Natural killer cell treated with Interleukin-12 subunit alpha and Interleukin-12 subunit beta and Interleukin-15 and Interleukin-18, amount 100 ng/mL, for 72 hours (primary cell): Measurements from ENCODE around the gene R3HDM2. TPM values are rescaled to one million over a fixed set of nuclear protein-coding genes. Genes with fewer than 3 reads are reported as not detected.

Source experiments
- ATAC-seq, 2 donors: fragments of 150-1000 bp; cut with Tn5 transposase in 1 of 2; sonication (Bioruptor Pico), chemical (Tn5 transposase) in 1 of 2; 2 replicates each; pipeline ENCODE4 v1.10.0; 2021
- DNase-seq: peaks from one replicate; pipeline ENCODE4 v3.0.0; 2022; ENCODE audit warnings: low spot score
- H3K27ac Mint-ChIP-seq, 2 donors: 1 replicate in 1 of 2; 2 replicates in 1 of 2; pipeline ENCODE4 v1.8.0; 2022; ENCODE audit warnings: mixed read lengths in 2 of 2, mild to moderate bottlenecking in 1 of 2, moderate library complexity in 1 of 2
- H3K27me3 Mint-ChIP-seq, 2 donors: 1 replicate in 1 of 2; 2 replicates in 1 of 2; pipeline ENCODE4 v1.8.0; 2022; ENCODE audit warnings: mixed read lengths in 2 of 2
- H3K36me3 Mint-ChIP-seq: one replicate; pipeline ENCODE4 v1.8.0; 2022; ENCODE audit warnings: mixed read lengths
- H3K4me1 Mint-ChIP-seq, 2 donors: 1 replicate in 1 of 2; 2 replicates in 1 of 2; pipeline ENCODE4 v1.8.0; 2022; ENCODE audit warnings: low read depth in 2 of 2, mixed read lengths in 2 of 2, mild to moderate bottlenecking in 1 of 2
- H3K4me3 Mint-ChIP-seq: one replicate; pipeline ENCODE4 v1.8.0; 2022; ENCODE audit warnings: mixed read lengths
- H3K9me3 Mint-ChIP-seq: 2 replicates; pipeline ENCODE4 v1.8.0; 2022; ENCODE audit warnings: mixed read lengths
- total RNA-seq, 2 donors: library from RNA; stranded (reverse); gene quantifications; one replicate each; pipeline ENCODE4 v1.2.3, GENCODE V29; 2022

The R3HDM2 gene
- 10 to 100 TPM; 55.4 to 57.2 TPM for total RNA-seq

GRCh38 chr12:57430931-57431566, at the start of gene R3HDM2:
R3HDM2 (minus strand) TSS chr12:57431043; CDS start chr12:57310428, 120,615 bp downstream.
- Mint-ChIP-seq H3K4me1 (peaks cover 37 to 41% of the 10 kb centered on the region in 2 donors), H3K9me3 (no peaks in the 10 kb centered on the region), H3K27me3 (no peaks in the 10 kb centered on the region), H3K27ac (peak within 1 kb of the TSS; percentile 100), H3K4me3 (peak within 1 kb of the TSS; percentile 95), H3K36me3 (no peaks in the 10 kb centered on the region)
- DNase-seq (peak; percentile 97), ATAC-seq (peak; percentile 95 to 96)

DNA sequence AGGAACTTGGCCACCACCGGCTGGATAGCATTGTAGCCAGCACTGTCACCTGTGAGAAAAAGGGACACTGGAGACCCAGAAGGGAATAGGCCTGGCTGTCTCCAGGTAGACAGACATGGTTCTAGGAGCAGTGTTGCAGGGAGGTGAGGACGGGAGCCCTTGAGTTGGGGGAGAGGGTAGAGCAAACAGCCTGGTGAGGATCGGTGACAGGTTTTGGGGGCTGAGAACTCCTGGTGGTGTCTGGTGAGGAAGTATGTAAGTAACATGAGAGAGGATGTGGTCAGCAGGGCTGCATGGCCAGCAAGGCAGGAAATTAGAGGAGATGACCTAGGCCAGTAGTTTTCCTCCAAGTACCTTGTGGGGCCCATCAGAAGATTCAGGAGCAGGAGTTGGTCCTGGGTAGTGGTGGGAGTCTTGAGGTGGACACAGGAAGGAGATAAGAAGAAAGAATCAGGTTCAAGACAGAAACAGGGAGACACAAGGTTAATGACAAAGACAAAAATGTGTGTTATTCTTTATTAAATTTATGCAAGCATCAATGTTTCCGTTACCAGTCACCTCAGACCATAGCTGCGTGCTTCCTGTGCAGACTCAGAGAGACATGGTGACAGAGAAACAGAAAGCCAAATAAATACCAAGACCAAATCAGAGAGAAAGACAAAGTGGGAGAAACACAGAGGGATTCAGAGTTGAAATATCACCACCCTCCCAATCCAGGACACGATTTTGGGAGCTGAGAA, 48.7 kb upstream of the R3HDM2 start, which contains the start of gene ARHGAP9:
TSS of gene ARHGAP9 (minus strand) at position 491 of the 740 bp plus-strand sequence. CDS start at position 31, 460 bp downstream.
- Mint-ChIP-seq H3K36me3 (peaks cover 3% of the 10 kb centered on the region), H3K4me3 (peak within 1 kb of the TSS; percentile 89), H3K27ac (peak within 1 kb of the TSS; percentile 98 to 100), H3K9me3 (no peaks in the 10 kb centered on the region), H3K4me1 (peaks cover 62 to 76% of the 10 kb centered on the region in 2 donors), H3K27me3 (no peaks in the 10 kb centered on the region)
- ATAC-seq (peak; percentile 77), DNase-seq (peak; percentile 82)

- peak; percentile 10 to 25 for ATAC-seq
- H3K27me3 Mint-ChIP-seq = no peaks in the 10 kb centered on the region
- peak overlapping the region; percentile 89 for H3K4me3 Mint-ChIP-seq
- H3K27ac Mint-ChIP-seq = peak overlapping the region; percentile 98 to 100
- no peaks in the 10 kb centered on the region for H3K9me3 Mint-ChIP-seq
- peaks cover 9% of the 10 kb centered on the region for H3K36me3 Mint-ChIP-seq
- H3K4me1 Mint-ChIP-seq = peaks cover 67 to 81% of the 10 kb centered on the region in 2 donors
- no peak for DNase-seq
Measured at GRCh38 chr12:57479043-57479375, 48.2 kb upstream of the R3HDM2 start.

- Mint-ChIP-seq H3K4me3 (peak overlapping the region; percentile 89), H3K4me1 (peaks cover 67 to 83% of the 10 kb centered on the region in 2 donors), H3K9me3 (no peaks in the 10 kb centered on the region), H3K36me3 (peaks cover 15% of the 10 kb centered on the region), H3K27ac (peak overlapping the region; percentile 98 to 100), H3K27me3 (no peaks in the 10 kb centered on the region)
- ATAC-seq (peak; percentile 55 to 67), DNase-seq (no peak)
Measured at GRCh38 chr12:57477710-57478681, 47.2 kb upstream of the R3HDM2 start.

DNA sequence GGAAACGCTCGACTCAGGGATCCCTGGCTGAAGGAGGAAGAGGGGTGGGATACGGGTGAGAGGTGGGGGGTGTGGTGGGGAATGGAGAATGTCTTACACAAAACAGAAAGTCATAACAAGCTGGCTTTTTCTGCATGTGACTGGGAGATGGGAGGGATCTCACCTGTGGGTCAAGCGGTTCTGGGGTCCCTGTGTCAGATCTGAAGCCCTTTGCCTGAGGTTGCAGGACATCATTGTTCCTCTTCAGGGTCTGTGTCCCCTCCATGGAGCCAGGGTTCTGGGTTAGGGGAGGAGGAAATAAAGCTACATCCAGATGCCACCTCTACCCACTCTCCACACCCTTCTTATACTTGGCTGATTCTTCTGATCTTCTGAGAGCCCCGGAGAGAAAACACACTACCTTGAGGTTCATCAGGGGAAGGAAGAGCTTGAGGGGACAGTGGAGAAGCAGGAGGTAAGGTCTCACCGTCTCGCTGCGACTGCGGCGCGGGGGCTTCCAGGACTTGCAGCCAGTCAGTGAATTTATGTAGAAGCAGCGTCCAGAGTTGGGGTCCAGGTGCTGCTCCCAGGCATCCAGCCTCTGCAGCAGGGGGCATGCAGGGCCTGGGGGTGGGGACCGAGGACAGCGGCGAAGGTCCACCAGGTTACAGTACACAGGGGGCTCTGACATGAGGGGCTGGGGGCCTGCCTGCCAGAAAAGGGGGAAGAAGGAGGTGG, 46.3 kb upstream of the R3HDM2 start:
- DNase-seq (no peak), ATAC-seq (no peak)
- Mint-ChIP-seq H3K4me1 (peaks cover 73 to 90% of the 10 kb centered on the region in 2 donors), H3K9me3 (no peaks in the 10 kb centered on the region), H3K4me3 (peak overlapping the region; percentile 89), H3K36me3 (peaks cover 15% of the 10 kb centered on the region), H3K27ac (peak overlapping the region; percentile 98 to 100), H3K27me3 (no peaks in the 10 kb centered on the region)

DNA sequence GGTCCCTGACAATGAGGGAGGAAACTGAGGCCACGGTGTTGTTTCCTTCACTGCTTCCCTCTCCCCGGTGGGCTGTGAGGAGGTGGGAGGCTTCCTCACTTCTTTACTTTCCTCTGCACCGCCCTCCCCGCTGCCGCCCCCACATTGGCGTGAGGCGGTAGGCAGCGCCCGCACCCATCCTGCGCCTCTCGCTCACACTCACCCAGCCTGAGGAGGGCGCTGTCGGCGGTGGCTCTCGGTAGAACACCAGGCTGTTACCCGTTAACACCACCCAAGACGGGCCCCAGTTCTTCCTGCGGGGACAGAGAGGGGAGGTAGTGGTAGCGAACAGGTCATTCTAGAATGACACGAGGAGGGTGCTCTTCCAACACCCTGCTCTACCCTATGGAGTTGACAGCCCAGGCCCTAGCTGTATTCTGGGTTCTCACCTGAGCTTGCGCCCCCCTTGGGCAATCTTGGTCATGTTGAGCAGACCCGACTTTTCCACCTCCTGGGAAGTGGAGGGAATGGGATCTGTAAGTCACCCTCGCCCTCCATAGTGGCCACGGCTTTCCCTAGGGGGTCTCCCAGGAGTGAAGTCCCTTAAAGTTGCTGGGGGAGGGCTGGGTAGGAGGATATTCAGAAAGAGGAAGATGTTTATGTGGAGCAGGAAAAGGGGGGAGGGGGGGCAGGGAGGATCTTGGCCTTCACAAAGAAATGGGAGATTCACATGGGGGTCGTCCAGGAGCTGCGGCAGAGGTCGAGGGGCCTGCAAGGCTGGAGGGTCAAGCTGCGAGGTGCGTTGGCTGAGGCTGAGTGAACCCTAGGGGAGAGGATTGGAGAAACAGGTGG, 45.5 kb upstream of the R3HDM2 start:
- DNase-seq = peak; percentile 79
- H3K9me3 Mint-ChIP-seq = no peaks in the 10 kb centered on the region
- peak overlapping the region; percentile 98 to 100 for H3K27ac Mint-ChIP-seq
- H3K27me3 Mint-ChIP-seq = no peaks in the 10 kb centered on the region
- peak; percentile 46 to 63 for ATAC-seq
- H3K4me1 Mint-ChIP-seq = peaks cover 73 to 89% of the 10 kb centered on the region in 2 donors
- H3K36me3 Mint-ChIP-seq = peaks cover 15% of the 10 kb centered on the region
- H3K4me3 Mint-ChIP-seq = peak overlapping the region; percentile 89

- Mint-ChIP-seq H3K36me3 (peaks cover 15% of the 10 kb centered on the region), H3K9me3 (no peaks in the 10 kb centered on the region), H3K27ac (peak overlapping the region; percentile 98 to 100), H3K4me3 (peak overlapping the region; percentile 89), H3K4me1 (peaks cover 68 to 81% of the 10 kb centered on the region in 2 donors), H3K27me3 (no peaks in the 10 kb centered on the region)
- ATAC-seq = no peak
- no peak for DNase-seq
Measured at GRCh38 chr12:57475271-57476161, 44.7 kb upstream of the R3HDM2 start.

DNA sequence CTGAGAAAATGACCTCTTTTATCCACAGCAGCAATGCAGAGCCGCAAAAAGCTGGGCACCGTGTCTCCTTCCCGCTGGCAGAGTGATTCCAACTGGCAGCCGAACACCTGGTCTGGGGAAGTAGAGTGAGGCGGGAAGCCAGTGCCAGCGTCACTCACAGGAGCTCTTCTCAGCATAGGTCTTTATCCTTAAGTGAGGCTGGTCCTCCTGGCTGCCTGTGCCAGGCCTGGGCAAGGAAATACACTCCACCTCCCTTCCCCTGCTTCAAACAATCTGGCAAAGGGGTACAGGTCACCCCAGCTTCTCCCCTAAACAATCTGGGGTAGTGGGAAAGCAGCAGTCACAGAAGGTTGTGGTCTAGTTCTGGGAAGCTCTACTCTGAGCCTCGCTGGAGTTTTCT, 44.0 kb upstream of the R3HDM2 start:
- Mint-ChIP-seq H3K4me1 (peaks cover 69 to 74% of the 10 kb centered on the region in 2 donors), H3K27ac (peak overlapping the region; percentile 77 to 87), H3K36me3 (peaks cover 15% of the 10 kb centered on the region), H3K4me3 (peak overlapping the region; percentile 75), H3K9me3 (no peaks in the 10 kb centered on the region), H3K27me3 (no peaks in the 10 kb centered on the region)
- no peak for DNase-seq
- ATAC-seq = no peak

- H3K4me3 Mint-ChIP-seq = peak overlapping the region; percentile 75
Measured at GRCh38 chr12:57474430-57474829, 43.6 kb upstream of the R3HDM2 start.

DNA sequence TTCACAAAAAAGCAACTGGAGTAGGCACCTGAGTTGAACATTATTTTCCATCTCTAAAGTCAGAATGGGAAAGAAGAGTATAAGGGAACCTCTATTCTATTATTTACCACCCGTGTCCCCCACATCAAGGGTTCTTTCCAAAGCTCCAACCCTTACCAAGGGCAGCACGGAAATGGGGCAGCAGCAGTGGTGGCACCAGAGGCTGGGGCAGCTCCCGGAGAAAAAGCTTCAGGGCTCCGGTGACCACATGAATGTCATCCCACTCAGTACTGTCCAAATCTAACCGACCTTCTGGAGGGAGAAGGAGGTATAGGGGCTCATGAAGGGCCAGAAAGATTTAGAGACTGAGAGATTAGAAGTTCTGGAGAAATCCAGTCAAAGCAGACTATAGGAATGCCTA, 43.0 kb upstream of the R3HDM2 start:
- peaks cover 66 to 70% of the 10 kb centered on the region in 2 donors for H3K4me1 Mint-ChIP-seq
- DNase-seq = peak; percentile 6
- H3K4me3 Mint-ChIP-seq = peak overlapping the region; percentile 75
- ATAC-seq = no peak
- peak overlapping the region; percentile 77 to 87 for H3K27ac Mint-ChIP-seq
- no peaks in the 10 kb centered on the region for H3K9me3 Mint-ChIP-seq
- H3K36me3 Mint-ChIP-seq = peaks cover 15% of the 10 kb centered on the region
- H3K27me3 Mint-ChIP-seq = no peaks in the 10 kb centered on the region

More at GRCh38 chr12:57474430-57474829, 43.6 kb upstream of the R3HDM2 start:
- H3K36me3 Mint-ChIP-seq = peaks cover 15% of the 10 kb centered on the region
- H3K27me3 Mint-ChIP-seq = no peaks in the 10 kb centered on the region
- ATAC-seq (no peak), DNase-seq (no peak)
- no peaks in the 10 kb centered on the region for H3K9me3 Mint-ChIP-seq
- H3K27ac Mint-ChIP-seq = peak overlapping the region; percentile 77 to 87
- H3K4me1 Mint-ChIP-seq = peaks cover 67 to 70% of the 10 kb centered on the region in 2 donors

DNA sequence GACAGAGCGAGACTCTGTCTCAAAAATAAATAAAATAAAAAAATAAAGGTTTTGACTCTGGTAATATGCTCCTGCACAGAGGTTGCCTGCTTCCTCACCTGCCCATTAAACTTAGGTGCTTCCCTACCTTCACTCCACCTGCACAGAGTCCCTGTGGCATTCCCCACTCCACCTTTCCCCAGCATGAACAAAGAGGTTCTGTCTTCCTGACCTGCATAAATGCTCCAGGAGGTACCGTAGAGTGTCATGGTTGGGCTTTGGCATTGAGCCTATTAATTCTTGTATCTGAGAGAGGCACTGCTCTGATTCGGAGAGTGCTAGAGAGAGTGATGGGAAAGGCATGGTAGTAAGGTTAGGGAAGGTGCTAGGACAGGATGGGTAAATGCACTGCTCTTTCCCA, 42.5 kb upstream of the R3HDM2 start:
- Mint-ChIP-seq H3K4me1 (peaks cover 62 to 67% of the 10 kb centered on the region in 2 donors), H3K27me3 (no peaks in the 10 kb centered on the region), H3K9me3 (no peaks in the 10 kb centered on the region), H3K27ac (peak overlapping the region; percentile 77 to 87), H3K4me3 (peak overlapping the region; percentile 75), H3K36me3 (peaks cover 15% of the 10 kb centered on the region)
- DNase-seq = no peak
- no peak for ATAC-seq
